Neural cell (in vitro differentiated cells): ENCODE data around the gene SNPH. TPM values are rescaled to one million over a fixed set of nuclear protein-coding genes. Genes with fewer than 3 reads are reported as not detected.

Experiments used
- H2AFZ ChIP-seq: fragments of 200-600, 300-800 bp; sonication (generic), shearing (Covaris generic); 2 replicates; pipeline ENCODE4 v1.6.0; 2014; ENCODE audit warnings: low read depth, mild to moderate bottlenecking, antibody characterized with exemption, low read length, moderate library complexity
- H3F3A ChIP-seq: fragments of 200-600 bp; shearing (Covaris generic); 2 replicates; pipeline ENCODE4 v1.6.1; 2016; ENCODE audit warnings: mild to moderate bottlenecking, moderate library complexity, mixed read lengths, antibody characterized with exemption, low read length; ENCODE audit not compliant: insufficient read depth, poor library complexity, severe bottlenecking
- H3K27ac ChIP-seq: fragments of 200-600, 300-800 bp; sonication (generic), shearing (Covaris generic); 2 replicates; pipeline ENCODE4 v1.5.1; 2014; ENCODE audit warnings: mild to moderate bottlenecking, low read length, moderate library complexity
- H3K27me3 ChIP-seq: fragments of 300-800, 200-600 bp; sonication (generic), shearing (Covaris generic); 2 replicates; pipeline ENCODE4 v1.6.0; 2014; ENCODE audit warnings: mild to moderate bottlenecking, low read depth, low read length, moderate library complexity; ENCODE audit not compliant: insufficient read depth
- H3K36me3 ChIP-seq: fragments of 300-800, 200-600 bp; sonication (generic), shearing (Covaris generic); 2 replicates; pipeline ENCODE4 v1.5.1; 2014; ENCODE audit warnings: mild to moderate bottlenecking, antibody characterized with exemption, low read length, moderate library complexity; ENCODE audit not compliant: insufficient read depth
- H3K4me2 ChIP-seq: fragments of 300-800, 200-600 bp; sonication (generic), shearing (Covaris generic); 2 replicates; pipeline ENCODE4 v1.6.0; 2014; ENCODE audit warnings: mild to moderate bottlenecking, low read length
- H3K4me3 ChIP-seq: fragments of 300-800, 200-600 bp; sonication (generic), shearing (Covaris generic); 2 replicates; pipeline ENCODE4 v1.5.1; 2014; ENCODE audit warnings: mild to moderate bottlenecking, low read length, moderate library complexity
- H3K79me2 ChIP-seq: fragments of 200-600 bp; shearing (Covaris generic); replicated peaks from 2 replicates; pipeline ENCODE4 v1.6.0; 2014; ENCODE audit warnings: mild to moderate bottlenecking, low read length, moderate library complexity; ENCODE audit not compliant: insufficient read depth
- H3K9ac ChIP-seq: fragments of 300-800, 200-600 bp; sonication (generic), shearing (Covaris generic); 2 replicates; pipeline ENCODE4 v1.6.1; 2016; ENCODE audit warnings: mild to moderate bottlenecking, low read length, mixed read lengths
- H3K9me2 ChIP-seq: fragments of 200-600 bp; shearing (Covaris generic); 2 replicates; pipeline ENCODE4 v1.6.1; 2016; ENCODE audit warnings: mild to moderate bottlenecking, low read length, mixed read lengths; ENCODE audit not compliant: insufficient read depth
- H3K9me3 ChIP-seq: fragments of 200-600, 300-800 bp; sonication (generic), shearing (Covaris generic); 2 replicates; pipeline ENCODE4 v1.6.1; 2016; ENCODE audit warnings: mild to moderate bottlenecking, mixed run types, low read length, moderate library complexity, mixed read lengths
- H4K20me1 ChIP-seq: fragments of 200-600 bp; shearing (Covaris generic); 2 replicates; pipeline ENCODE4 v1.6.1; 2016; ENCODE audit warnings: mild to moderate bottlenecking, mixed run types; ENCODE audit not compliant: insufficient read depth
- EP300 ChIP-seq: fragments of 450-650 bp; conservative IDR thresholded peaks from 2 replicates; pipeline ENCODE4 v1.6.1; 2014; ENCODE audit warnings: antibody characterized with exemption, mild to moderate bottlenecking, moderate library complexity; ENCODE audit not compliant: poor library complexity, severe bottlenecking
- EZH2 ChIP-seq: fragments of 200-600, 300-800 bp; shearing (Covaris generic), sonication (generic); IDR thresholded peaks from 2 replicates; pipeline ENCODE4 v1.6.1; 2014; ENCODE audit warnings: antibody characterized with exemption, low read length, borderline replicate concordance, mild to moderate bottlenecking; ENCODE audit not compliant: insufficient read depth, poor library complexity, severe bottlenecking
- MXI1 ChIP-seq: fragments of 450-650 bp; conservative IDR thresholded peaks from 2 replicates; pipeline ENCODE4 v1.6.1; 2014; ENCODE audit warnings: antibody characterized with exemption, mild to moderate bottlenecking; ENCODE audit not compliant: poor library complexity, severe bottlenecking
- POLR2AphosphoS5 ChIP-seq: IDR thresholded peaks from 2 replicates; pipeline ENCODE4 v1.6.1; 2012
- RAD21 ChIP-seq: fragments of 450-650 bp; conservative IDR thresholded peaks from 2 replicates; pipeline ENCODE4 v1.6.1; 2014; ENCODE audit warnings: antibody characterized with exemption, mild to moderate bottlenecking, moderate library complexity
- SMC3 ChIP-seq: fragments of 450-650 bp; conservative IDR thresholded peaks from 2 replicates; pipeline ENCODE4 v1.6.1; 2014; ENCODE audit warnings: antibody characterized with exemption, mild to moderate bottlenecking, moderate library complexity; ENCODE audit not compliant: poor library complexity
- TAF1 ChIP-seq: IDR thresholded peaks from 2 replicates; pipeline ENCODE4 v1.6.1; 2012; ENCODE audit warnings: low read depth
- polyA plus RNA-seq: library from polyadenylated mRNA; depleted of rRNA; stranded (reverse); fragments of >200 nt; gene quantifications from 2 replicates; pipeline ENCODE4 v1.2.3, GENCODE V29; 2014
- TF ChIP-seq, protein P1 (sequence below): fragments of 450-650 bp; IDR thresholded peaks from 2 replicates; pipeline ENCODE4 v1.5.1; 2014; ENCODE audit warnings: antibody characterized with exemption, mild to moderate bottlenecking, moderate library complexity; ENCODE audit not compliant: poor library complexity, severe bottlenecking
- TF ChIP-seq, protein P2 (sequence below): IDR thresholded peaks from 2 replicates; pipeline ENCODE4 v1.6.1; 2012; ENCODE audit warnings: borderline replicate concordance

Gene SNPH
- polyA plus RNA-seq, 1 donor from 2014 or later = 25.6 TPM

DNA sequence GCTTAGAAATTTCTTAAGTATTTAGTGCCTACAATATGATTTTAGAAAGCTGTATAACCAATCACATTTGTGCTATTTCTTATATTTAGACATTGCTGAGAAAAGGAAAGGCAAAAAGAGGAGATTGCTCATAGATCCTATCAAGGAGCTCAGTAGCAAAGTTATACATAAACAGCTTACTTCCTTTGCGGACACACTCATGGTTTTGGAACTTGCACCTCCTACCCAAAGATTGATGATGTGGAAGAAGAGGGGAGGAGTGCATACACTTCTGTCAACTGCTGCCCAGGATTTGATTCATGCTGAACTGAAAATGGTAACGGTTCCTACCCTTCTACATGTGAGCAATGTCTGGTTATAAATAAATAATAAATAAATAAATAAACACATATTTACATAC, 23.6 kb upstream of the SNPH start:
- Histone ChIP-seq H3K36me3 (no peaks in the 10 kb centered on the region), H3K9me3 (no peaks in the 10 kb centered on the region), H3K27ac (no peak overlapping the region), H3K27me3 (no peaks in the 10 kb centered on the region), H3K9ac (no peak overlapping the region), H3F3A (no peaks in the 10 kb centered on the region), H3K4me3 (no peak overlapping the region), H3K9me2 (no peaks in the 10 kb centered on the region), H4K20me1 (no peaks in the 10 kb centered on the region), H3K4me2 (no peak overlapping the region), H3K79me2 (no peaks in the 10 kb centered on the region), H2AFZ (no peak overlapping the region)
- TF ChIP-seq RAD21 (no peak), TAF1 (no peak), POLR2AphosphoS5 (no peak), EZH2 (no peak), MXI1 (no peak), EP300 (no peak), SMC3 (no peak)
- TF ChIP-seq, protein P1, sequence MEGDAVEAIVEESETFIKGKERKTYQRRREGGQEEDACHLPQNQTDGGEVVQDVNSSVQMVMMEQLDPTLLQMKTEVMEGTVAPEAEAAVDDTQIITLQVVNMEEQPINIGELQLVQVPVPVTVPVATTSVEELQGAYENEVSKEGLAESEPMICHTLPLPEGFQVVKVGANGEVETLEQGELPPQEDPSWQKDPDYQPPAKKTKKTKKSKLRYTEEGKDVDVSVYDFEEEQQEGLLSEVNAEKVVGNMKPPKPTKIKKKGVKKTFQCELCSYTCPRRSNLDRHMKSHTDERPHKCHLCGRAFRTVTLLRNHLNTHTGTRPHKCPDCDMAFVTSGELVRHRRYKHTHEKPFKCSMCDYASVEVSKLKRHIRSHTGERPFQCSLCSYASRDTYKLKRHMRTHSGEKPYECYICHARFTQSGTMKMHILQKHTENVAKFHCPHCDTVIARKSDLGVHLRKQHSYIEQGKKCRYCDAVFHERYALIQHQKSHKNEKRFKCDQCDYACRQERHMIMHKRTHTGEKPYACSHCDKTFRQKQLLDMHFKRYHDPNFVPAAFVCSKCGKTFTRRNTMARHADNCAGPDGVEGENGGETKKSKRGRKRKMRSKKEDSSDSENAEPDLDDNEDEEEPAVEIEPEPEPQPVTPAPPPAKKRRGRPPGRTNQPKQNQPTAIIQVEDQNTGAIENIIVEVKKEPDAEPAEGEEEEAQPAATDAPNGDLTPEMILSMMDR = no peak
- TF ChIP-seq, protein P2, sequence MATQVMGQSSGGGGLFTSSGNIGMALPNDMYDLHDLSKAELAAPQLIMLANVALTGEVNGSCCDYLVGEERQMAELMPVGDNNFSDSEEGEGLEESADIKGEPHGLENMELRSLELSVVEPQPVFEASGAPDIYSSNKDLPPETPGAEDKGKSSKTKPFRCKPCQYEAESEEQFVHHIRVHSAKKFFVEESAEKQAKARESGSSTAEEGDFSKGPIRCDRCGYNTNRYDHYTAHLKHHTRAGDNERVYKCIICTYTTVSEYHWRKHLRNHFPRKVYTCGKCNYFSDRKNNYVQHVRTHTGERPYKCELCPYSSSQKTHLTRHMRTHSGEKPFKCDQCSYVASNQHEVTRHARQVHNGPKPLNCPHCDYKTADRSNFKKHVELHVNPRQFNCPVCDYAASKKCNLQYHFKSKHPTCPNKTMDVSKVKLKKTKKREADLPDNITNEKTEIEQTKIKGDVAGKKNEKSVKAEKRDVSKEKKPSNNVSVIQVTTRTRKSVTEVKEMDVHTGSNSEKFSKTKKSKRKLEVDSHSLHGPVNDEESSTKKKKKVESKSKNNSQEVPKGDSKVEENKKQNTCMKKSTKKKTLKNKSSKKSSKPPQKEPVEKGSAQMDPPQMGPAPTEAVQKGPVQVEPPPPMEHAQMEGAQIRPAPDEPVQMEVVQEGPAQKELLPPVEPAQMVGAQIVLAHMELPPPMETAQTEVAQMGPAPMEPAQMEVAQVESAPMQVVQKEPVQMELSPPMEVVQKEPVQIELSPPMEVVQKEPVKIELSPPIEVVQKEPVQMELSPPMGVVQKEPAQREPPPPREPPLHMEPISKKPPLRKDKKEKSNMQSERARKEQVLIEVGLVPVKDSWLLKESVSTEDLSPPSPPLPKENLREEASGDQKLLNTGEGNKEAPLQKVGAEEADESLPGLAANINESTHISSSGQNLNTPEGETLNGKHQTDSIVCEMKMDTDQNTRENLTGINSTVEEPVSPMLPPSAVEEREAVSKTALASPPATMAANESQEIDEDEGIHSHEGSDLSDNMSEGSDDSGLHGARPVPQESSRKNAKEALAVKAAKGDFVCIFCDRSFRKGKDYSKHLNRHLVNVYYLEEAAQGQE = no peak

DNA sequence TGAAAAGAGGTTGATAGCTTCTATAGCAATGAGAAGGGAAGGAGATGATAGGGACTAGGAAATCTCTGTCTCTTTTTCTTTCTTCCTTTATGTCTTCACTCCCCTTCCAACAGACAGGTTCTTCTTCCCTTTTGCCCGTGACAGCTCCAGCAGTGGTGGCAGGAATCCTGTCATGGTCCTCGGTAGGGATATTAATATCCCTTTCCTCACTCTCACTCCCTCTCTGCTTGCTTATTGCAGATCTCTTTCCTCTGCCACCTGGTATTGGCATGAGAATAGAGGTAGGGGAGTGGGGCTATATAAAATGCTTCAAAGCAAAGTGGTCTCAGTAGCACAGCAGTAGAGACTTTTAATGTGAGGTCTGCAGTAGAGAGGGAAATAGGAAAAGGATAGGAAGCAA, 20.5 kb upstream of the SNPH start:
- Histone ChIP-seq H3K4me3 (no peak overlapping the region), H3K79me2 (no peaks in the 10 kb centered on the region), H3K9ac (no peak overlapping the region), H3K9me3 (no peaks in the 10 kb centered on the region), H3K27ac (no peak overlapping the region), H4K20me1 (no peaks in the 10 kb centered on the region), H3K4me2 (no peak overlapping the region), H3K9me2 (no peaks in the 10 kb centered on the region), H3F3A (no peaks in the 10 kb centered on the region), H3K36me3 (no peaks in the 10 kb centered on the region), H2AFZ (no peak overlapping the region), H3K27me3 (no peaks in the 10 kb centered on the region)
- TF ChIP-seq, protein P1 = no peak
- TF ChIP-seq MXI1 = no peak
- TF ChIP-seq EZH2 = no peak
- TF ChIP-seq TAF1 = no peak
- no peak for TF ChIP-seq POLR2AphosphoS5
- TF ChIP-seq EP300 = no peak
- TF ChIP-seq, protein P2 = no peak
- no peak for TF ChIP-seq SMC3
- TF ChIP-seq RAD21 = no peak
